Mesothelial cell of epicardium (in vitro differentiated cells): ENCODE data around the gene GALNT6. TPM values are rescaled to one million over a fixed set of nuclear protein-coding genes. Genes with fewer than 3 reads are reported as not detected.
A peak's percentile ranks its signal among the peaks of the same experiment; 100 is the strongest.

Experiments
- DNase-seq, 2 experiments: peaks; one replicate each; pipeline ENCODE4 v3.0.0; 2021; ENCODE audit warnings: low spot score in 2 of 2; ENCODE audit not compliant: unreplicated experiment in 2 of 2
- H3K27ac Mint-ChIP-seq: 2 replicates; pipeline ENCODE4 v1.8.0; 2021; ENCODE audit warnings: mixed read lengths
- H3K27me3 Mint-ChIP-seq: 2 replicates; pipeline ENCODE4 v1.8.0; 2021; ENCODE audit warnings: low read depth, mixed read lengths
- H3K36me3 Mint-ChIP-seq: 2 replicates; pipeline ENCODE4 v1.8.0; 2021; ENCODE audit warnings: mixed read lengths
- H3K4me1 Mint-ChIP-seq: 2 replicates; pipeline ENCODE4 v1.8.0; 2021; ENCODE audit warnings: mixed read lengths
- H3K4me3 Mint-ChIP-seq: 2 replicates; pipeline ENCODE4 v1.8.0; 2021; ENCODE audit warnings: mild to moderate bottlenecking, moderate library complexity, mixed read lengths
- H3K9me3 Mint-ChIP-seq: 2 replicates; pipeline ENCODE4 v1.8.0; 2021; ENCODE audit warnings: mixed read lengths
- CTCF ChIP-seq: fragments of 200-600 bp; sonication (generic); IDR thresholded peaks from one replicate; pipeline ENCODE4 v1.5.0; 2021; ENCODE audit warnings: antibody characterized with exemption; ENCODE audit not compliant: unreplicated experiment
- total RNA-seq: library from RNA; stranded (reverse); gene quantifications from 3 replicates; pipeline ENCODE4 v1.2.1, GENCODE V29; 2021

Gene GALNT6
- total RNA-seq, 1 donor from 2014 or later: 12.8 TPM

GRCh38 chr12:51388069-51388799 is 3.0 kb downstream of the GALNT6 start:
- Mint-ChIP-seq H3K27ac (peak overlapping the region; percentile 67), H3K4me3 (no peak overlapping the region), H3K4me1 (peaks cover 58% of the 10 kb centered on the region)

GRCh38 chr12:51386351-51386750 is 4.9 kb downstream of the GALNT6 start:
- H3K27ac Mint-ChIP-seq: no peak overlapping the region
- no peaks in the 10 kb centered on the region for H3K9me3 Mint-ChIP-seq
- no peak overlapping the region for H3K4me3 Mint-ChIP-seq
- no peak for TF ChIP-seq CTCF
- H3K27me3 Mint-ChIP-seq: peaks cover 10% of the 10 kb centered on the region
- no peak for DNase-seq
- H3K36me3 Mint-ChIP-seq: no peaks in the 10 kb centered on the region
- peaks cover 70% of the 10 kb centered on the region for H3K4me1 Mint-ChIP-seq

More at GRCh38 chr12:51388069-51388799, 3.0 kb downstream of the GALNT6 start:
- Mint-ChIP-seq H3K36me3 (no peaks in the 10 kb centered on the region), H3K9me3 (no peaks in the 10 kb centered on the region), H3K27me3 (peaks cover 23% of the 10 kb centered on the region)
- DNase-seq: no peak
- TF ChIP-seq CTCF: no peak

- TF ChIP-seq CTCF: no peak
- H3K4me3 Mint-ChIP-seq: no peak overlapping the region
- H3K36me3 Mint-ChIP-seq: peaks cover 4% of the 10 kb centered on the region
- DNase-seq: no peak
- H3K9me3 Mint-ChIP-seq: no peaks in the 10 kb centered on the region
- peaks cover 47% of the 10 kb centered on the region for H3K4me1 Mint-ChIP-seq
- H3K27ac Mint-ChIP-seq: no peak overlapping the region
- H3K27me3 Mint-ChIP-seq: no peaks in the 10 kb centered on the region
Measured at GRCh38 chr12:51383269-51383905, 7.8 kb downstream of the GALNT6 start.

- H3K27me3 Mint-ChIP-seq: no peaks in the 10 kb centered on the region
Measured at GRCh38 chr12:51382173-51382572, 9.0 kb downstream of the GALNT6 start.

More at GRCh38 chr12:51382173-51382572, 9.0 kb downstream of the GALNT6 start:
- Mint-ChIP-seq H3K9me3 (no peaks in the 10 kb centered on the region), H3K4me1 (peaks cover 42% of the 10 kb centered on the region), H3K36me3 (peaks cover 4% of the 10 kb centered on the region), H3K27ac (peak overlapping the region; percentile 70), H3K4me3 (no peak overlapping the region)
- no peak for DNase-seq
- no peak for TF ChIP-seq CTCF
